RWPE2 (cell line): Measurements from ENCODE around the gene PRKCE.
"Not testable (repeated sequence)": the region's sequence is repeated elsewhere in the genome, so short reads cannot be mapped to it uniquely, and the experiment has no call there.

Experiments used
- ATAC-seq: fragments of 200-7000 bp; cut with Tn5 transposase; 3 replicates; pipeline ENCODE4 v1.9.1; 2021; ENCODE audit warnings: low read depth
- DNase-seq: peaks from one replicate; pipeline ENCODE4 v3.0.0-alpha.2; 2020; ENCODE audit warnings: low spot score
- H3K27ac ChIP-seq: fragments of 450-650 bp; 2 replicates; pipeline ENCODE4 v1.5.1; 2017; ENCODE audit warnings: mild to moderate bottlenecking; ENCODE audit not compliant: poor library complexity, severe bottlenecking
- H3K27me3 ChIP-seq: fragments of 250-450 bp; sonication (Bioruptor Pico); 2 replicates; pipeline ENCODE4 v1.5.1; 2021; ENCODE audit warnings: mild to moderate bottlenecking, moderate library complexity; ENCODE audit not compliant: insufficient read depth, poor library complexity, severe bottlenecking
- H3K36me3 ChIP-seq: fragments of 250-450 bp; sonication (Bioruptor Pico); 2 replicates; pipeline ENCODE4 v1.5.1; 2020; ENCODE audit warnings: low read depth, mild to moderate bottlenecking, moderate library complexity
- H3K4me1 ChIP-seq: fragments of 250-450 bp; sonication (Bioruptor Pico); 2 replicates; pipeline ENCODE4 v1.5.1; 2021; ENCODE audit warnings: mild to moderate bottlenecking, moderate library complexity; ENCODE audit not compliant: insufficient read depth, poor library complexity, severe bottlenecking
- H3K4me3 ChIP-seq: fragments of 250-450 bp; sonication (Bioruptor Pico); 2 replicates; pipeline ENCODE4 v1.5.1; 2021; ENCODE audit warnings: mild to moderate bottlenecking, moderate library complexity; ENCODE audit not compliant: severe bottlenecking
- H3K9me3 ChIP-seq: fragments of 250-450 bp; sonication (Bioruptor Pico); 2 replicates; pipeline ENCODE4 v1.5.1; 2021; ENCODE audit warnings: mild to moderate bottlenecking, moderate library complexity; ENCODE audit not compliant: severe bottlenecking
- CTCF ChIP-seq: fragments of 450-650 bp; IDR thresholded peaks from one replicate; pipeline ENCODE4 v1.5.1; 2017; ENCODE audit warnings: mild to moderate bottlenecking, moderate library complexity; ENCODE audit not compliant: poor library complexity, severe bottlenecking

PRKCE gene

GRCh38 chr2:45888167-45888566 is 236.7 kb downstream of the PRKCE start:
- Histone ChIP-seq H3K27ac (no peak overlapping the region), H3K36me3 (no peaks in the 10 kb centered on the region), H3K9me3 (no peaks in the 10 kb centered on the region), H3K27me3 (no peaks in the 10 kb centered on the region), H3K4me3 (no peak overlapping the region), H3K4me1 (no peaks in the 10 kb centered on the region)
- TF ChIP-seq CTCF, result no peak
- DNase-seq (no peak), ATAC-seq (no peak)

GRCh38 chr2:45888641-45889040 is 237.2 kb downstream of the PRKCE start:
- Histone ChIP-seq H3K36me3 (no peaks in the 10 kb centered on the region), H3K27ac (no peak overlapping the region), H3K9me3 (no peaks in the 10 kb centered on the region), H3K4me3 (no peak overlapping the region), H3K27me3 (no peaks in the 10 kb centered on the region), H3K4me1 (no peaks in the 10 kb centered on the region)
- ATAC-seq (no peak), DNase-seq (no peak)
- no peak for TF ChIP-seq CTCF

- Histone ChIP-seq H3K9me3 (no peaks in the 10 kb centered on the region), H3K4me1 (no peaks in the 10 kb centered on the region), H3K36me3 (no peaks in the 10 kb centered on the region), H3K4me3 (no peak overlapping the region), H3K27me3 (no peaks in the 10 kb centered on the region), H3K27ac (no peak overlapping the region)
- DNase-seq (no peak), ATAC-seq (no peak)
- no peak for TF ChIP-seq CTCF
These were observed 237.6 kb downstream of the PRKCE start for GRCh38 chr2:45889053-45889452.

GRCh38 chr2:45889620-45890370 is 238.3 kb downstream of the PRKCE start:
- no peaks in the 10 kb centered on the region for H3K4me1 ChIP-seq
- no peaks in the 10 kb centered on the region for H3K36me3 ChIP-seq
- ATAC-seq (no peak), DNase-seq (no peak)
- H3K27ac ChIP-seq, result no peak overlapping the region
- H3K27me3 ChIP-seq, result no peaks in the 10 kb centered on the region
- H3K9me3 ChIP-seq, result no peaks in the 10 kb centered on the region
- no peak for TF ChIP-seq CTCF
- no peak overlapping the region for H3K4me3 ChIP-seq

- not testable (repeated sequence) for H3K27me3 ChIP-seq, H3K9me3 ChIP-seq, H3K36me3 ChIP-seq, ATAC-seq, H3K4me1 ChIP-seq, DNase-seq, H3K4me3 ChIP-seq, H3K27ac ChIP-seq
These were observed 238.8 kb downstream of the PRKCE start for GRCh38 chr2:45890371-45890646.
